RWPE2 (cell line): ENCODE measurements around the gene IQCE.

Source experiments
- ATAC-seq: fragments of 200-7000 bp; cut with Tn5 transposase; 3 replicates; pipeline ENCODE4 v1.9.1; 2021; ENCODE audit warnings: low read depth
- DNase-seq: peaks from one replicate; pipeline ENCODE4 v3.0.0-alpha.2; 2020; ENCODE audit warnings: low spot score
- H3K27ac ChIP-seq: fragments of 450-650 bp; 2 replicates; pipeline ENCODE4 v1.5.1; 2017; ENCODE audit warnings: mild to moderate bottlenecking; ENCODE audit not compliant: poor library complexity, severe bottlenecking
- H3K27me3 ChIP-seq: fragments of 250-450 bp; sonication (Bioruptor Pico); 2 replicates; pipeline ENCODE4 v1.5.1; 2021; ENCODE audit warnings: mild to moderate bottlenecking, moderate library complexity; ENCODE audit not compliant: insufficient read depth, poor library complexity, severe bottlenecking
- H3K36me3 ChIP-seq: fragments of 250-450 bp; sonication (Bioruptor Pico); 2 replicates; pipeline ENCODE4 v1.5.1; 2020; ENCODE audit warnings: low read depth, mild to moderate bottlenecking, moderate library complexity
- H3K4me1 ChIP-seq: fragments of 250-450 bp; sonication (Bioruptor Pico); 2 replicates; pipeline ENCODE4 v1.5.1; 2021; ENCODE audit warnings: mild to moderate bottlenecking, moderate library complexity; ENCODE audit not compliant: insufficient read depth, poor library complexity, severe bottlenecking
- H3K4me3 ChIP-seq: fragments of 250-450 bp; sonication (Bioruptor Pico); 2 replicates; pipeline ENCODE4 v1.5.1; 2021; ENCODE audit warnings: mild to moderate bottlenecking, moderate library complexity; ENCODE audit not compliant: severe bottlenecking
- H3K9me3 ChIP-seq: fragments of 250-450 bp; sonication (Bioruptor Pico); 2 replicates; pipeline ENCODE4 v1.5.1; 2021; ENCODE audit warnings: mild to moderate bottlenecking, moderate library complexity; ENCODE audit not compliant: severe bottlenecking
- CTCF ChIP-seq: fragments of 450-650 bp; IDR thresholded peaks from one replicate; pipeline ENCODE4 v1.5.1; 2017; ENCODE audit warnings: mild to moderate bottlenecking, moderate library complexity; ENCODE audit not compliant: poor library complexity, severe bottlenecking

The IQCE gene

DNA sequence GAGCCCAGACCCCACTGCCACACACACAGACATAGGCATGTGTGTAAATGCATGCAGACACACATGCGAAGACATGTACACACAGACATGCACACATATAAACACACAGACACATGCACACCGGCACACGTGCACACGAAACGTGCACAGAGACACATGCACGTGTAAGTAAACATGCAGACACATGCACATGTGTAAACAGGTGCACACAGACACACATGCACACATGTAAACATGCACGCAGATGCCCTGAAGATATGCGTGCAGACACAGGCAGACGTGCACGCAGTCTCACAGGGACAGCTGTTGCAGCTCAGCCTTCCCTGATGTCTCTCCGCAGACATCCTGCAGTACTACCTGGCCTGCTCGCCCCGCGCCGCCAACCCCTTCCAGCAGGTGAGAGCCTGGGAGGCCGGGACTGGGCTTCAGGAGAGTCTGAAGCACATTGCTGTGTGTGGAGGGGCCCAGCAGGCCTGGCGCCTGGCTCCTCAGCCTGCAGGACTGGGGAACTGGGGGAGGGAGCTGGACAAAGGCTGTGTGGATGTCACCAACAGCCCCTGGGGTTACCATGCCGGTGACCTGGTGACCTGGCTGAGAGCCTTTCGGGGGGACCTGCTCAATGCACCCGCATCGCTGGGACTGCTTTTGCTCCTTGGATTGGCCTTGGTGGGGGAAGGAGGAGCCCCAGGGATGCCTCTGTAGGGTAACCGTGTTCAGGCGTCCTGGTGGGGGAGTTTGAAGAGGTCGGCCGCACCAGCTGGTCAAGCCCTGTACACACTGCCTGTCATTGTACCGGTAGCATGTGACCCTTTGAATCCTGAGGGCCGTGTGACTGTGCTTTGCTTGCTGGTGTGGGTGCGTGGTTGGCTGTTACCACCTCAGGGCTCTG is 93.3 kb downstream of the IQCE start:
- H3K27me3 ChIP-seq = no peaks in the 10 kb centered on the region
- no peaks in the 10 kb centered on the region for H3K4me1 ChIP-seq
- no peak for DNase-seq
- H3K27ac ChIP-seq = no peak overlapping the region
- TF ChIP-seq CTCF = no peak
- no peaks in the 10 kb centered on the region for H3K9me3 ChIP-seq
- no peak for ATAC-seq
- 0 out of 2 replicates have a peak, but pooled peaks cover 11% of the 10 kb centered on the region for H3K36me3 ChIP-seq
- no peak overlapping the region for H3K4me3 ChIP-seq

GRCh38 chr7:2652736-2653060 is 93.9 kb downstream of the IQCE start:
- Histone ChIP-seq H3K27me3 (no peaks in the 10 kb centered on the region), H3K27ac (no peak overlapping the region), H3K4me1 (no peaks in the 10 kb centered on the region), H3K36me3 (0 out of 2 replicates have a peak, but pooled peaks cover 7% of the 10 kb centered on the region), H3K9me3 (no peaks in the 10 kb centered on the region), H3K4me3 (no peak overlapping the region)
- DNase-seq (no peak), ATAC-seq (no peak)
- TF ChIP-seq CTCF = no peak

GRCh38 chr7:2654059-2654458 is 95.3 kb downstream of the IQCE start:
- Histone ChIP-seq H3K27me3 (no peaks in the 10 kb centered on the region), H3K27ac (no peak overlapping the region), H3K4me1 (no peaks in the 10 kb centered on the region), H3K36me3 (no peaks in the 10 kb centered on the region), H3K4me3 (no peak overlapping the region), H3K9me3 (no peaks in the 10 kb centered on the region)
- DNase-seq (no peak), ATAC-seq (no peak)
- no peak for TF ChIP-seq CTCF

DNA sequence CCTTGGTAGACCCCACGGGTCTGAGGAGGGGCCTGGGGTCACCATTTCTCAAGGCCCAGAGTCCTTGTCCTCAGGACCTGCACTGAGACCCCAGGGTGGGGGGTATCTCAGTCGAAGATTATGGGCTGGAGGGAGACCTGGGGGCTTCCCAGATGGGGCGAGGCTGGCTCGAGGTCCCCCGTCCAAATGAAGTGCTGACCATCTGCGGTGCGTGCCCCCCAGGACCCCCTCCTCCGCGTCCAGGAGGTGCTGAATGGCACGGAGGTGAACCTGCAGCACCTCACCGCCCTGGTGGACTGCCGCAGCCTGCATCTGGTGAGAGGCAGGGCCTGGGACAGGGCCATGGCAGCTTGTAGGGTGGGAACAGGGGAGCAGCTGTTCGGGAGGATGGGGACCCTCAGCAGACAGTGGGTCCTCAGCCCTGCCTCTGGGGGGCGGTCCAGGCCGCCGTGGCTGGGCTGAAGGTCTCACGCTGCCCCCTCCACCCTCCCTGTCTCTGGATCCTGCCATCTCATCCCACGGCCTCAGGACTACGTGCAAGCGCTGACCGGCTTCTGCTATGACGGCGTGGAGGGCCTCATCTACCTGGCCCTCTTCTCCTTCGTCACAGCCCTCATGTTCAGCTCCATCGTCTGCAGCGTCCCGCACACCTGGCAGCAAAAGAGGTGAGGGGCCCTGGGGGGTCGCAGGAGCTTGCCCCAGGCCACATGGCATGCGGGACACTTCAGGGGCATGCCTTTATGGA is 97.3 kb downstream of the IQCE start:
- H3K27ac ChIP-seq = no peak overlapping the region
- no peaks in the 10 kb centered on the region for H3K9me3 ChIP-seq
- no peaks in the 10 kb centered on the region for H3K36me3 ChIP-seq
- TF ChIP-seq CTCF = no peak
- H3K4me3 ChIP-seq = no peak overlapping the region
- ATAC-seq (no peak), DNase-seq (no peak)
- no peaks in the 10 kb centered on the region for H3K4me1 ChIP-seq
- H3K27me3 ChIP-seq = no peaks in the 10 kb centered on the region

- H3K27me3 ChIP-seq = no peaks in the 10 kb centered on the region
- DNase-seq (no peak), ATAC-seq (no peak)
- TF ChIP-seq CTCF = no peak
- H3K27ac ChIP-seq = no peak overlapping the region
- H3K4me3 ChIP-seq = no peak overlapping the region
- no peaks in the 10 kb centered on the region for H3K36me3 ChIP-seq
- no peaks in the 10 kb centered on the region for H3K4me1 ChIP-seq
- no peaks in the 10 kb centered on the region for H3K9me3 ChIP-seq
Measured at GRCh38 chr7:2657208-2657607, 98.4 kb downstream of the IQCE start.
